Activated CD4-positive, alpha-beta memory T cell treated with anti-CD3 and anti-CD28 coated beads, Interleukin-2, amount 10 ng/mL, durations not matched to agents 7 days and 5 days (primary cell): ENCODE results near the gene PITPNC1. TPM values are rescaled to one million over a fixed set of nuclear protein-coding genes. Genes with fewer than 3 reads are reported as not detected.
A peak's percentile ranks its signal among the peaks of the same experiment; 100 is the strongest.
"Not testable (repeated sequence)": the region's sequence is repeated elsewhere in the genome, so short reads cannot be mapped to it uniquely, and the experiment has no call there.

Source experiments
- CTCF ChIA-PET: fragments of 350-600 bp; sonication (Branson Sonifier 250); formaldehyde crosslinking; loops from one replicate; lab custom pipeline; 2021; ENCODE audit warnings: antibody characterized with exemption, inconsistent platforms; lab: Charles Lee
- POLR2A ChIA-PET: fragments of 350-600 bp; sonication (Branson Sonifier 250); formaldehyde crosslinking; loops from one replicate; lab custom pipeline; 2021; ENCODE audit warnings: antibody characterized with exemption; lab: Charles Lee
- DNase-seq: peaks from one replicate; pipeline ENCODE4 v3.0.0-alpha.2; 2020
- H3K27ac Mint-ChIP-seq: one replicate; pipeline ENCODE4 v1.8.0; 2021; ENCODE audit warnings: mild to moderate bottlenecking, mixed read lengths
- H3K27me3 Mint-ChIP-seq: one replicate; pipeline ENCODE4 v1.8.0; 2021; ENCODE audit warnings: mixed read lengths
- H3K36me3 Mint-ChIP-seq: one replicate; pipeline ENCODE4 v1.8.0; 2021; ENCODE audit warnings: low read depth, mixed read lengths
- H3K4me1 Mint-ChIP-seq: one replicate; pipeline ENCODE4 v1.8.0; 2021; ENCODE audit warnings: mixed read lengths
- H3K4me3 Mint-ChIP-seq: one replicate; pipeline ENCODE4 v1.8.0; 2021; ENCODE audit warnings: mild to moderate bottlenecking, mixed read lengths
- H3K9me3 Mint-ChIP-seq: one replicate; pipeline ENCODE4 v1.8.0; 2021; ENCODE audit warnings: mixed read lengths
- total RNA-seq, 2 experiments: library from RNA; stranded (reverse); gene quantifications; one replicate each; pipeline ENCODE4 v1.2.3, GENCODE V29; 2021

The PITPNC1 gene
- total RNA-seq, 2 experiments from 2014 or later = 29.1 to 31.1 TPM

- POLR2A ChIA-PET = no interaction called here
- no peak overlapping the region for H3K4me3 Mint-ChIP-seq
- H3K9me3 Mint-ChIP-seq = no peaks in the 10 kb centered on the region
- no peak overlapping the region for H3K27ac Mint-ChIP-seq
- DNase-seq = no peak
- CTCF ChIA-PET = no interaction called here
- H3K36me3 Mint-ChIP-seq = no peaks in the 10 kb centered on the region
- H3K27me3 Mint-ChIP-seq = no peaks in the 10 kb centered on the region
- H3K4me1 Mint-ChIP-seq = no peaks in the 10 kb centered on the region
Measured at GRCh38 chr17:67685351-67685750, 308.3 kb downstream of the PITPNC1 start.

- CTCF ChIA-PET = interaction anchor here (0.7 to 5.0 kb wide), 2 partner anchors 307 to 312 kb away, joined by 4 to 69 read pairs; no protein-coding TSS in a partner anchor
- H3K27ac Mint-ChIP-seq = no peak overlapping the region
- no peaks in the 10 kb centered on the region for H3K27me3 Mint-ChIP-seq
- POLR2A ChIA-PET = no interaction called here
- H3K4me3 Mint-ChIP-seq = no peak overlapping the region
- H3K36me3 Mint-ChIP-seq = no peaks in the 10 kb centered on the region
- H3K9me3 Mint-ChIP-seq = no peaks in the 10 kb centered on the region
- DNase-seq = no peak
- H3K4me1 Mint-ChIP-seq = no peaks in the 10 kb centered on the region
Measured at GRCh38 chr17:67686241-67686640, 309.2 kb downstream of the PITPNC1 start.

- ChIA-PET POLR2A (interaction anchor here (0.8 to 1.2 kb wide), 2 partner anchors 310 to 312 kb away, joined by 3 read pairs; partner anchors contain the start of gene PITPNC1), CTCF (interaction anchor here (0.6 to 5.0 kb wide), 5 partner anchors 11 to 382 kb away, joined by 3 to 69 read pairs (median 4); no protein-coding TSS in a partner anchor)
- no peak overlapping the region for H3K27ac Mint-ChIP-seq
- no peaks in the 10 kb centered on the region for H3K4me1 Mint-ChIP-seq
- no peaks in the 10 kb centered on the region for H3K9me3 Mint-ChIP-seq
- no peak for DNase-seq
- no peak overlapping the region for H3K4me3 Mint-ChIP-seq
- H3K36me3 Mint-ChIP-seq = no peaks in the 10 kb centered on the region
- no peaks in the 10 kb centered on the region for H3K27me3 Mint-ChIP-seq
Measured at GRCh38 chr17:67687511-67687910, 310.4 kb downstream of the PITPNC1 start.

GRCh38 chr17:67689534-67690177 is 312.6 kb downstream of the PITPNC1 start:
- ChIA-PET CTCF (interaction anchor here (0.6 to 5.0 kb wide), 4 partner anchors 27 to 316 kb away, joined by 3 to 69 read pairs (median 5); no protein-coding TSS in a partner anchor), POLR2A (no interaction called here)
- Mint-ChIP-seq H3K27ac (no peak overlapping the region), H3K27me3 (no peaks in the 10 kb centered on the region), H3K4me3 (no peak overlapping the region), H3K36me3 (no peaks in the 10 kb centered on the region), H3K9me3 (no peaks in the 10 kb centered on the region), H3K4me1 (no peaks in the 10 kb centered on the region)
- peak; percentile 45 for DNase-seq

- DNase-seq = no peak
- ChIA-PET CTCF (interaction anchor here (0.6 to 2.8 kb wide), 4 partner anchors 133 to 335 kb away, joined by 3 to 18 read pairs (median 4); no protein-coding TSS in a partner anchor), POLR2A (interaction anchor here (1.1 kb wide), 1 partner anchor 23 kb away, joined by 3 read pairs; no protein-coding TSS in a partner anchor)
- Mint-ChIP-seq H3K27me3 (no peaks in the 10 kb centered on the region), H3K4me1 (no peaks in the 10 kb centered on the region), H3K36me3 (no peaks in the 10 kb centered on the region), H3K27ac (no peak overlapping the region), H3K4me3 (no peak overlapping the region), H3K9me3 (no peaks in the 10 kb centered on the region)
Measured at GRCh38 chr17:67693811-67694210, 316.7 kb downstream of the PITPNC1 start.

DNA sequence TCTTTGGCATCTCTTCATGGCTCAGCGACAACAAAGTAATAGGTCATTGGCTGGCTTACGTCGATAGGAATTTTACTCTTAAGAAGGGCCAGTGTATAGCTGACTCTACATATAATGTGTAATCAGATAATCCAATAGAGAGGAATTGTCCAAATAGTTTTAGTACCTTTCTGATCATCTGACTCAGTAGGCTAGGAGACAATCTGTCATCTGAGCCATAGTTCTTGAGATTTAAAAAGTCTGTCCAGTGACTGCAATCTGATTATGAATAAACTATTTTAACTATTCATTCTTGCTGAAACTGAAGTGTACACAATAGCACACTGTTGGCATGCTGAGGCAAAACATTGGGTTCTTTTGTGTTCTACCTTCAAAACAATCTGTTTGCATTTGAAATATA is 319.3 kb downstream of the PITPNC1 start:
- ChIA-PET POLR2A (no interaction called here), CTCF (no interaction called here)
- no peak overlapping the region for H3K4me3 Mint-ChIP-seq
- H3K27me3 Mint-ChIP-seq = no peaks in the 10 kb centered on the region
- no peak overlapping the region for H3K27ac Mint-ChIP-seq
- H3K4me1 Mint-ChIP-seq = no peaks in the 10 kb centered on the region
- no peak for DNase-seq
- H3K36me3 Mint-ChIP-seq = no peaks in the 10 kb centered on the region
- H3K9me3 Mint-ChIP-seq = no peaks in the 10 kb centered on the region

DNA sequence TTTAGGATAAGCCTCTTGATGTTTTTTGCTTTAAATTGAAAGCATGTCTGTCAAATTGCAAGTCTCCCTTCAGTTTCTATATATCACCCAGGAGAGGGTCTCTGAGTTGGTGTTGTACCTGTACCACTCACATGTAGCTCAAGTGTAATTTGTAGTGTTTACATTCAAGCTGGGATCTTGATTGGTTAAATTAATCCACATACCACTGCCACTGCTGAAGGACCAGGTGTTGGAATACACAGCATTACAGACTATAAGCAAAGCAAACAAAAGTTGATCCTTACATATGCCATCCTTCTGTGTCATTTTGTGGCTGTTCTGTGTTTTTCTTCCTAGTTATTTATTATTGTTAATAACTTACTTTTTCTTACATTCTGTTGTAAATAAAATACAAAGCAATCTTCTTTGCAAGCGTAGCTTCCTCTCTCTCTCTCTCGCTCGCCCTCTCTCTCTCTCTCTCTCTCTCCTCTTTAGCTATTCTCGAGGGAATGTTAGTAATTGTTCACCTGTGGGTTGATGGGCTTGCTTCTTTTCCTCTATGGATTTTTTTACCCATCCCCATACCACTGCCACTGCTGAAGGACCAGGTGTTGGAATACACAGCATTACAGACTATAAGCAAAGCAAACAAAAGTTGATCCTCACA is 319.9 kb downstream of the PITPNC1 start:
- H3K36me3 Mint-ChIP-seq = no peaks in the 10 kb centered on the region
- no peak overlapping the region for H3K4me3 Mint-ChIP-seq
- H3K4me1 Mint-ChIP-seq = no peaks in the 10 kb centered on the region
- H3K27me3 Mint-ChIP-seq = peaks cover 3% of the 10 kb centered on the region
- H3K27ac Mint-ChIP-seq = no peak overlapping the region
- no peaks in the 10 kb centered on the region for H3K9me3 Mint-ChIP-seq
- POLR2A ChIA-PET = interaction anchor here (1.0 kb wide), 1 partner anchor 213 kb away, joined by 3 read pairs; no protein-coding TSS in a partner anchor
- CTCF ChIA-PET = interaction anchor here (1.7 kb wide), 1 partner anchor 322 kb away, joined by 4 read pairs; no protein-coding TSS in a partner anchor
- no peak for DNase-seq

DNA sequence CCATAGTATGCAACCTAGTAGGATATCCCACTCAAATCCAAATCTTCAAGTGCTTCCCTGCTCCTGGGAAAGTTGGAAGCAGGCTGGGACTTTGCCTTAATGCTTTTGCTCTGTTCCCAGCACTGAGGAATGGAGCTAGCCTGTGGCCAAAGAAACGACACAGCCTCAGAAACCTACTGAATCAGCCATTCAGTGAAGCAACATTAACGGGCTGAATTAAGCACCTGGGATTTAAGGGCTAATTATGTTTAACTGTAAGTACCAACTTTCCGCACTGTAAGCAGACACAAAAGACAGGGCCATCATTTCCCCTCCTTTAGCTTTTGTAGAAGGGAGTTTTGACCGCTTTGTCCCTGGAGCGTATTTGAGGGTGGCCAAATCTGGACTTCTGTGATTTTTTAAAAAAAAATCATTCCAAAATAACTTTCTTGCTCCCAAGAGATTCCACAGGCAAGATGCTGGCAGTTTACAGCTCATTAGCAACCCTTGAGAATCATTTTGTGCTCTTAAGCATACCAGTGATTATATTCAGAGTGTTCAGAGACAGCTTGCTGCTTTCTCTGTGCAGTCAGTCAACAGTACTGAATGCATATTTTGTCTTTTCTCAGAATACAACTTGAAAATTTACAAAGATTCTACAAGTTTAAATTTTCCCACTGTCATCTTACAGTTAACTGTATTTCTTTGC is 323.1 kb downstream of the PITPNC1 start:
- Mint-ChIP-seq H3K4me1 (no peaks in the 10 kb centered on the region), H3K36me3 (no peaks in the 10 kb centered on the region), H3K4me3 (no peak overlapping the region), H3K27ac (no peak overlapping the region), H3K27me3 (peaks cover 9% of the 10 kb centered on the region), H3K9me3 (no peaks in the 10 kb centered on the region)
- DNase-seq = no peak
- ChIA-PET CTCF (interaction anchor here (0.7 to 2.0 kb wide), 4 partner anchors 9 to 326 kb away, joined by 3 to 6 read pairs (median 5); no protein-coding TSS in a partner anchor), POLR2A (interaction anchor here (0.5 kb wide), 1 partner anchor 12 kb away, joined by 3 read pairs; no protein-coding TSS in a partner anchor)

DNA sequence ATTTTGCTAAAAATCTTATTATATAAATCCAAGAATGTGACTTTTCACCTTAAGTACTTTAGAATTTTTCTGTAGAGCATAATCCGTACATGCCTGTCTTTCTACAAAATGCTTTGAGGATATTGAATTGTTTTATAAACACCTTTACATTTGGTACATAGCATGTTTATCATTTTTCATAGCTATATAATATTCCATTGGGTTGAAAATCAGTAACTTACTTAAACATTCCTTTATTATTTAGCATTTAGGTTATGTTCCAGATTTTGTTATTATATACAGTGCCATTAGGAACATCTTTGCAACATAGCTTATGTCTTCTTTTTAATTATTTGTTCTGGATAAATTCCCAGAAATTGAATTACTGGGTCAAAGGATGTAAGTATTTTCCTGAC is 323.6 kb downstream of the PITPNC1 start:
- no peaks in the 10 kb centered on the region for H3K4me1 Mint-ChIP-seq
- H3K27ac Mint-ChIP-seq = no peak overlapping the region
- ChIA-PET POLR2A (no interaction called here), CTCF (interaction anchor here (0.9 to 2.0 kb wide), 3 partner anchors 10 to 326 kb away, joined by 3 to 6 read pairs (median 4); no protein-coding TSS in a partner anchor)
- no peak overlapping the region for H3K4me3 Mint-ChIP-seq
- no peak for DNase-seq
- no peaks in the 10 kb centered on the region for H3K9me3 Mint-ChIP-seq
- no peaks in the 10 kb centered on the region for H3K36me3 Mint-ChIP-seq
- H3K27me3 Mint-ChIP-seq = peaks cover 9% of the 10 kb centered on the region

- H3K4me3 Mint-ChIP-seq, CTCF ChIA-PET, DNase-seq, H3K27ac Mint-ChIP-seq, POLR2A ChIA-PET, H3K9me3 Mint-ChIP-seq, H3K4me1 Mint-ChIP-seq, H3K36me3 Mint-ChIP-seq: not testable (repeated sequence)
- H3K27me3 Mint-ChIP-seq = peaks cover 14% of the 10 kb centered on the region
Measured at GRCh38 chr17:67702861-67703260, 325.8 kb downstream of the PITPNC1 start.

- Mint-ChIP-seq H3K9me3 (no peaks in the 10 kb centered on the region), H3K36me3 (no peaks in the 10 kb centered on the region), H3K27me3 (peaks cover 18% of the 10 kb centered on the region), H3K27ac (no peak overlapping the region), H3K4me3 (no peak overlapping the region), H3K4me1 (no peaks in the 10 kb centered on the region)
- ChIA-PET POLR2A (interaction anchor here (3.4 kb wide), 1 partner anchor 10 kb away, joined by 15 read pairs; the partner anchor contains the start of gene NOL11), CTCF (interaction anchor here (1.0 to 1.4 kb wide), 2 partner anchors 10 to 332 kb away, joined by 3 to 4 read pairs; no protein-coding TSS in a partner anchor)
- no peak for DNase-seq
Measured at GRCh38 chr17:67707442-67707841, 330.4 kb downstream of the PITPNC1 start.

- DNase-seq = no peak
- Mint-ChIP-seq H3K27me3 (peaks cover 19% of the 10 kb centered on the region), H3K4me3 (no peak overlapping the region), H3K27ac (no peak overlapping the region), H3K4me1 (no peaks in the 10 kb centered on the region), H3K36me3 (no peaks in the 10 kb centered on the region), H3K9me3 (no peaks in the 10 kb centered on the region)
- ChIA-PET CTCF (interaction anchor here (0.5 to 1.4 kb wide), 3 partner anchors 9 to 343 kb away, joined by 3 to 4 read pairs (median 4); no protein-coding TSS in a partner anchor), POLR2A (interaction anchor here (0.7 to 3.4 kb wide), 2 partner anchors 9 to 349 kb away, joined by 3 to 15 read pairs; partner anchors contain the start of gene NOL11)
Measured at GRCh38 chr17:67708378-67708777, 331.3 kb downstream of the PITPNC1 start.
